KBM-7 (cell line): ENCODE results near the gene TUBA3C.
"Not testable (repeated sequence)": the region's sequence is repeated elsewhere in the genome, so short reads cannot be mapped to it uniquely, and the experiment has no call there.

Source experiments
- DNase-seq: peaks from one replicate; pipeline ENCODE4 v3.0.0-alpha.2; 2015
- in situ Hi-C: fragments of 300-500 bp; cut with MboI; formaldehyde crosslinking; loops from 2 replicates; pipeline ENCODE4 v1.14.3; 2020; ENCODE audit warnings: low sequenced_read_pairs, low pct_unique_long_range_greater_than_20kb, mixed read lengths

The TUBA3C gene

GRCh38 chr13:19181621-19182485 is at the start of gene TUBA3C:
Gene TUBA3C (minus strand): TSS chr13:19181824. CDS start chr13:19181747, 77 bp downstream.
- in situ Hi-C loops = no loop called here
- DNase-seq = no peak

GRCh38 chr13:19207413-19207812 is 25.8 kb upstream of the TUBA3C start:
- DNase-seq, in situ Hi-C loops: not testable (repeated sequence)

GRCh38 chr13:19192622-19193021 is 11.0 kb upstream of the TUBA3C start:
- in situ Hi-C loops, DNase-seq: not testable (repeated sequence)

GRCh38 chr13:19189911-19190310 is 8.3 kb upstream of the TUBA3C start:
- in situ Hi-C loops, DNase-seq: not testable (repeated sequence)

- DNase-seq, in situ Hi-C loops: not testable (repeated sequence)
These were observed 7.7 kb upstream of the TUBA3C start for GRCh38 chr13:19189368-19189767.

- DNase-seq = no peak
- in situ Hi-C loops = no loop called here
These were observed 4.4 kb upstream of the TUBA3C start for GRCh38 chr13:19185865-19186645.

- in situ Hi-C loops = no loop called here
These were observed 3.7 kb upstream of the TUBA3C start for GRCh38 chr13:19185086-19185864.

GRCh38 chr13:19184176-19184575 is 2.6 kb upstream of the TUBA3C start:
- in situ Hi-C loops = no loop called here
- DNase-seq = no peak

More at GRCh38 chr13:19185086-19185864, 3.7 kb upstream of the TUBA3C start:
- peak; percentile 53 for DNase-seq

GRCh38 chr13:19183676-19184075 is 2.1 kb upstream of the TUBA3C start:
- in situ Hi-C loops = no loop called here
- DNase-seq = no peak

GRCh38 chr13:19182536-19182935 is 912 bp upstream of the TUBA3C start:
- in situ Hi-C loops = no loop called here
- DNase-seq = no peak

GRCh38 chr13:19181021-19181620 is 503 bp downstream of the TUBA3C start:
- in situ Hi-C loops = no loop called here

GRCh38 chr13:19179916-19180315 is 1.7 kb downstream of the TUBA3C start:
- no peak for DNase-seq
- in situ Hi-C loops = no loop called here

More at GRCh38 chr13:19181021-19181620, 503 bp downstream of the TUBA3C start:
- no peak for DNase-seq

- in situ Hi-C loops = no loop called here
- DNase-seq = no peak
These were observed 2.6 kb downstream of the TUBA3C start for GRCh38 chr13:19178901-19179593.

- DNase-seq, in situ Hi-C loops: not testable (repeated sequence)
These were observed 4.4 kb downstream of the TUBA3C start for GRCh38 chr13:19176981-19177776.

- in situ Hi-C loops = loop anchor here (25.0 kb wide), 3 partner anchors 89 to 414 kb away; no protein-coding TSS in a partner anchor
- no peak for DNase-seq
These were observed 7.9 kb downstream of the TUBA3C start for GRCh38 chr13:19173752-19174151.

GRCh38 chr13:19172647-19173030 is 9.0 kb downstream of the TUBA3C start:
- DNase-seq = no peak
- in situ Hi-C loops = loop anchor here (25.0 kb wide), 3 partner anchors 90 to 415 kb away; no protein-coding TSS in a partner anchor

- in situ Hi-C loops = loop anchor here (25.0 kb wide), 3 partner anchors 90 to 415 kb away; no protein-coding TSS in a partner anchor
- DNase-seq = no peak
These were observed 9.5 kb downstream of the TUBA3C start for GRCh38 chr13:19172007-19172646.
